Prostate gland (tissue), 2 donors: ENCODE measurements around the gene PIEZO2. TPM values are rescaled to one million over a fixed set of nuclear protein-coding genes. Genes with fewer than 3 reads are reported as not detected.

ENCODE experiments used
- DNase-seq: peaks from one replicate; pipeline ENCODE4 v3.0.0-alpha.2; 2019; ENCODE audit warnings: low spot score
- H3K27ac ChIP-seq, 2 donors: fragments of 200-600 bp; sonication (generic); 2 replicates each; pipeline ENCODE4 v1.5.1; 2017 to 2019
- H3K27me3 ChIP-seq: fragments of 200-600 bp; sonication (generic); replicated peaks from 2 replicates; pipeline ENCODE4 v1.5.1; 2019; ENCODE audit not compliant: insufficient read depth
- H3K36me3 ChIP-seq, 2 donors: fragments of 200-600 bp; sonication (generic); 1 replicate in 1 of 2; 2 replicates in 1 of 2; pipeline versions ENCODE4 v1.5.1 to v1.8.1; 2017 to 2019
- H3K4me1 ChIP-seq: fragments of 200-600 bp; sonication (generic); replicated peaks from 2 replicates; pipeline ENCODE4 v1.5.1; 2019
- H3K4me3 ChIP-seq, 2 donors: fragments of 200-600 bp; sonication (generic); 2 replicates each; pipeline ENCODE4 v1.5.1; 2017 to 2019
- H3K9me3 ChIP-seq: fragments of 200-600 bp; sonication (generic); 2 replicates; pipeline ENCODE4 v1.5.1; 2017
- CTCF ChIP-seq, 4 experiments: fragments of 200-600 bp in 2 of 4; fragments of 450-650 bp in 2 of 4; sonication (generic) in 2 of 4; IDR thresholded peaks; 1 replicate in 3 of 4; 2 replicates in 1 of 4; pipeline ENCODE4 v1.5.1; 2016 to 2019; ENCODE audit warnings: antibody characterized with exemption in 4 of 4, mild to moderate bottlenecking in 2 of 4, moderate library complexity in 2 of 4
- POLR2A ChIP-seq: fragments of 450-650 bp; IDR thresholded peaks from one replicate; pipeline ENCODE4 v1.6.1; 2016; ENCODE audit warnings: antibody characterized with exemption, mild to moderate bottlenecking
- POLR2AphosphoS5 ChIP-seq: sonication (generic); formaldehyde crosslinking; IDR thresholded peaks from one replicate; pipeline ENCODE4 v1.6.1; 2017; ENCODE audit warnings: antibody characterized with exemption
- WGBS: methylation state at CpG from one replicate; pipeline ENCODE4 v1.1.5; 2018; 5-methylcytosine and 5-hydroxymethylcytosine counted together
- intact Hi-C: fragments of 100-400 bp; cut with DNase I; formaldehyde crosslinking; loops from one replicate; pipeline ENCODE4 v1.14.2; 2022
- total RNA-seq, 2 donors: library from RNA; depleted of rRNA; stranded (reverse); fragments of >200 nt; gene quantifications; one replicate each; pipeline ENCODE4 v1.1.0, GENCODE V29; 2016

Gene PIEZO2
- total RNA-seq, 2 donors from 2014 or later, result 4.1 to 19.0 TPM

- intact Hi-C loops, result no loop called here
- no peak overlapping the region for H3K27ac ChIP-seq
- DNase-seq, result no peak
These were observed 271.4 kb downstream of the PIEZO2 start for GRCh38 chr18:10877987-10878386.

GRCh38 chr18:10875811-10876210, 273.6 kb downstream of the PIEZO2 start:
- intact Hi-C loops, result no loop called here
- Histone ChIP-seq H3K9me3 (no peaks in the 10 kb centered on the region), H3K27ac (no peak overlapping the region), H3K36me3 (no peaks in the 10 kb centered on the region), H3K27me3 (no peaks in the 10 kb centered on the region), H3K4me1 (no peaks in the 10 kb centered on the region), H3K4me3 (no peak overlapping the region)
- TF ChIP-seq CTCF (IDR thresholded peaks at IDR 0.05) (no peak), POLR2AphosphoS5 (no peak), POLR2A (no peak)
- no peak for DNase-seq
- WGBS, result 63% methylated on average over 2 of the region's 2 CpGs

More at GRCh38 chr18:10877987-10878386, 271.4 kb downstream of the PIEZO2 start:
- H3K36me3 ChIP-seq, result no peaks in the 10 kb centered on the region
- no peaks in the 10 kb centered on the region for H3K4me1 ChIP-seq
- WGBS, result 70% methylated on average over 3 of the region's 3 CpGs
- H3K4me3 ChIP-seq, result no peak overlapping the region
- no peaks in the 10 kb centered on the region for H3K9me3 ChIP-seq
- H3K27me3 ChIP-seq, result no peaks in the 10 kb centered on the region
- TF ChIP-seq POLR2A, result no peak
- no peak for TF ChIP-seq POLR2AphosphoS5
- no peak for TF ChIP-seq CTCF (IDR thresholded peaks at IDR 0.05)

GRCh38 chr18:10872304-10872703, 277.1 kb downstream of the PIEZO2 start:
- WGBS, result 34% methylated on average over 5 of the region's 5 CpGs
- Histone ChIP-seq H3K27ac (no peak overlapping the region), H3K27me3 (no peaks in the 10 kb centered on the region), H3K4me1 (no peaks in the 10 kb centered on the region), H3K9me3 (no peaks in the 10 kb centered on the region), H3K36me3 (no peaks in the 10 kb centered on the region), H3K4me3 (no peak overlapping the region)
- TF ChIP-seq CTCF (IDR thresholded peaks at IDR 0.05) (no peak), POLR2AphosphoS5 (no peak), POLR2A (no peak)
- intact Hi-C loops, result no loop called here
- no peak for DNase-seq

GRCh38 chr18:10864722-10865121, 284.6 kb downstream of the PIEZO2 start:
- Histone ChIP-seq H3K27ac (no peak overlapping the region), H3K9me3 (no peaks in the 10 kb centered on the region), H3K36me3 (no peaks in the 10 kb centered on the region), H3K4me3 (no peak overlapping the region), H3K27me3 (no peaks in the 10 kb centered on the region), H3K4me1 (no peaks in the 10 kb centered on the region)
- 86% methylated on average over 5 of the region's 5 CpGs for WGBS
- TF ChIP-seq POLR2AphosphoS5 (no peak), CTCF (IDR thresholded peaks at IDR 0.05) (no peak), POLR2A (no peak)
- intact Hi-C loops, result no loop called here
- DNase-seq, result no peak

GRCh38 chr18:10863026-10863425, 286.3 kb downstream of the PIEZO2 start:
- no peak for DNase-seq
- WGBS, result 85% methylated on average over 2 of the region's 2 CpGs
- Histone ChIP-seq H3K27me3 (no peaks in the 10 kb centered on the region), H3K9me3 (no peaks in the 10 kb centered on the region), H3K36me3 (no peaks in the 10 kb centered on the region), H3K4me3 (no peak overlapping the region), H3K27ac (no peak overlapping the region), H3K4me1 (no peaks in the 10 kb centered on the region)
- intact Hi-C loops, result no loop called here
- no peak for TF ChIP-seq CTCF (IDR thresholded peaks at IDR 0.05)
- no peak for TF ChIP-seq POLR2A
- TF ChIP-seq POLR2AphosphoS5, result no peak
